Dermis blood vessel endothelial cell (primary cell): ENCODE results near the gene HOGA1. TPM values are rescaled to one million over a fixed set of nuclear protein-coding genes. Genes with fewer than 3 reads are reported as not detected.
A peak's percentile ranks its signal among the peaks of the same experiment; 100 is the strongest.
"Not testable (repeated sequence)": the region's sequence is repeated elsewhere in the genome, so short reads cannot be mapped to it uniquely, and the experiment has no call there.

Experiments used
- DNase-seq: peaks from one replicate; pipeline ENCODE4 v3.0.0; 2010
- total RNA-seq: library from RNA; depleted of rRNA; stranded (reverse); fragments of >200 nt; gene quantifications from 2 replicates; pipeline ENCODE4 v1.2.3, GENCODE V29; 2014

HOGA1 gene
- total RNA-seq, 1 donor from 2014 or later: 0.85 TPM

GRCh38 chr10:97555541-97555940 is 28.6 kb upstream of the HOGA1 start:
- DNase-seq: not testable (repeated sequence)

DNA sequence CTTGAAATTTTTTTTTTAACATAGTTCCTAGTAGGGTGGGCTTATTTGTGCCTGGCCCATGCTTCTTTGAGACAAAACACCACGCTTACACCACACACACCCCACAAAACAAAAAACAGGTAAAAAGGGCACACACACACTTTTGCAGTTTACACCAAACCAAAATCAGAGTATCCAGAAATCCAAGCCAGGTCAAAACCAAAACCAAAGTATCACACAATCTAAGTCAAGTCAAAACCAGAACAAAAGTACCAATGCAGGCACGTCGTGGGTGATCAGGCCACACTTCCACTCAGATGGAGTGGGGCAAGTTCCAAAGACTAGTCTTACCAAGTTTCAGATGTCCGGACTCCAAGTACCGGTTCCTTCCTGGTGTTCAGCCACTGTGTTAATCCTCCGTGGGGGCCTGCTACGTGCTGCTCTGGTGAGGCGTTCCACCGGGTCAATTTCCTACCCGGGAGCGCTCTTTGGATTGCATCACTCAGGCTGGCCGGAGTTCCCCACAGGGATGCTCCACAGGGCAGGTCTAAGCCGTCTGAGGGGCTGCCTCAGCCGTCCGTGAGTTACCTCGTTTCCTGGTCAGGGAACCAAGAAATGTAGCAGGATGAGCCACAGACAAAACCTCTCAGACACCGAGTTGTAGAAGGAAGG is 23.3 kb upstream of the HOGA1 start:
- DNase-seq: not testable (repeated sequence)

DNA sequence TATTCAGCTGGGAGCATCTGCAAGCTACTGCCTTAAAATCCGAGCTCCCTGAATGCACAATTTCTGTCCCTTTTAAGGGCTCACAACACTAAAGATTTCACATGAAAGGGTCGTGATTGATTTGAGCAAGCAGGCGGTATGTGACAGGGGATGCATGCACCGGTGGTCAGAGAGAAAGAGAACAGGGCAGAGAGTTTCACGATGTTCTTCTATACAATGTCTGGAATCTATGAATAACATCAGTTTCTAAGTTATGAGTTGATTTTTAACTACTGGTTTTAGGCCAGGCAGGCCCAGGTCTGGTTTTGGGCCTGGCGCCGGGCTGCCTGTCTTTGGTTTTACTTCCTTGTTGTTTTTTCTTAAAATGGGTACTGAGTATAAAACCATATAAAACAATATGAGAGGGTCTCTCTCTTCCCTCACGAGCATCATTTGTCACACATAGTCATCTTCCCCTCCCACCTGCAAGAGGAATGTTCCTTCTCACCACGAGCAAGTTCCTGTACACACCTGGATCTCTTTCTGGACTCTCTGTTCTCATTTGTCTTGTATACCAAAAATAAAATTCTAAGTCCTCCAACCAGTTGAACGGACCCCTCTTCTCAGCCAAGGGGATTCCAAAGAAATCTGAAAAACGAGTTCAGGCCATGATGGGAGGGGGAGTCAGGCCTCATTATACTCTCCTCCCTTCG is 22.7 kb upstream of the HOGA1 start:
- not testable (repeated sequence) for DNase-seq

GRCh38 chr10:97562329-97562728 is 21.9 kb upstream of the HOGA1 start:
- DNase-seq: not testable (repeated sequence)

- no peak for DNase-seq
Observed at GRCh38 chr10:97563337-97563736, 20.9 kb upstream of the HOGA1 start.

DNA sequence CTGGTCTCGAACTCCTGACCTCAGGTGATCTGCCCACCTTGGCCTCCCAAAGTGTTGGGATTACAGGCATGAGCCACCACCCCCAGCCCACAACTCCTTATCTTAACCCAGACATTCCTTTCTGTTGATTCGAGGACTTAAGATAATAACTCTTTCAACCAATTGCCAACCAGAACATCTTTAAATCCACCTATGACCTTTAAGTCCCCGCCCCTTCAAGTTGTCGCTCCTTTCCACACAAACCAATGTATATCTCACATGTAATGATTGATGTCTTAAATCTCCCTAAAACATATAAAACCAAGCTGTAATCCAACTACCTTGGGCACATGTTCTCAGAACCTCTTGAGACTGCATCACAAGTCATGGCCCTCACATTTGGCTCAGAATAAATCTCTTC is 19.4 kb upstream of the HOGA1 start:
- no peak for DNase-seq

DNA sequence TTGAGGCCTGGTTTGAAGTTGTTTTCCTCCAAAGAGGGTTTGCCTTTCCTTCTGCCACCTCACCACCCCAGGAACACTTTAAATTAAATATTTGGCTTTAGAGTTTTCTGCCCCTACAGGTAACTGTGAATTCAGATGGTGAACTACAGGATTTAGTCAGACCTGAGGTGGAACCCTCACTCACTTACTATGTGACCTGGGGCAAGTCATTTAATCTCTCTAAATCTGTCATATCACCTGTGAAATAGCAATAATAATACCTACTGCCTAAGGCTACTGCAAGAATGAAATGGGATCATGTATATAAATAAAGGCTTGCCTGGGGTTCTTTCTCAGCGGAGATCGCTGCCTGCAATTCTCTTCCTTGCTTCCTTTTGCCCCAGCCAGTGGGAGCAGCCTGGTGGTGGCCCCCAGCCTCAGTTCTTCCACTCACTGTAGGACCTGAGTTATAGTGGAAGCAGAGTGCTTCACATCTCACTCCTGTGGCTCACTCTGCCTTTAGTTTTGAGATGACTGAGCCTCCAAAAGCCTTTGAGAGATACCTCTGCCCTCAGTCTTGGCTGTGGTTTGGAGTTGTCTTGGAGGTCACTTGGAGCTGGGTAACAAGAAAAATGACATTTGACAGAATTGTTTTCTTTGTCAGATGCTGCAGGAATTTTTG is 17.7 kb upstream of the HOGA1 start:
- DNase-seq: no peak

GRCh38 chr10:97567891-97568290 is 16.3 kb upstream of the HOGA1 start:
- DNase-seq: no peak

- no peak for DNase-seq
Observed at GRCh38 chr10:97570146-97570788, 13.9 kb upstream of the HOGA1 start.

DNA sequence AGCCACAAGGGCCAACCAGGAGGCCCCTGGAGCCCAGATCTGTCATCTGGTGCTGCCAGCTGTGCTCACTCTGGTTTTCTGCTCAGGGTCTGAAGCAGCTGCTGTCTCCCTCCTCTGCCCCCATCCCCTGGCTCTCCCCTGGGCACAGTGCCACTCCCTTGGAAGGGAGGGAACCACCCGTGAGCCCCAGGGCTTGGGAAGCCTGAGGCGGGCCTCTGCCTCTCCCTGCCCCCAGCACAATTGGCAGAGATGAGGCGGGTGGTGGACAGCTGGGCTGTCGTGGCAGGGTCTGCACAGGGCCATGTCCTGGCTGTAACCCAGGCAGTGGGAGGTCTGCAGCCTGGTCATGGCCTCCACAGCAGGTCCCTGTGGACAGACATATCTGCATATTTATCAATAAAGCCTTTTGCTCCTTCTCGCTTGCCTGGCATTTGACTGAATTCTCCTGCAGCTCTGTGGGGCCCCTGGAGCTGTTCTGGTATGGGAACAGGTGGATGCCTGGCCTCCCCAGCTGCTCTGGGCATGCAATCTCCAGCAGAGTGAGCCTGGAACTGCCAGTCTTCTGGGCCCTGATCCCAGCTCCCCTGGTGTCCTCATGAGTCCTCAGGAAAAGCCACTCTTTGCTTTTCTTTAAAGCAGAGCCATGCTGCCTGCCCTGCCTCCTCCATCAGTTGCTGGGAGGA is 13.3 kb upstream of the HOGA1 start:
- no peak for DNase-seq

DNA sequence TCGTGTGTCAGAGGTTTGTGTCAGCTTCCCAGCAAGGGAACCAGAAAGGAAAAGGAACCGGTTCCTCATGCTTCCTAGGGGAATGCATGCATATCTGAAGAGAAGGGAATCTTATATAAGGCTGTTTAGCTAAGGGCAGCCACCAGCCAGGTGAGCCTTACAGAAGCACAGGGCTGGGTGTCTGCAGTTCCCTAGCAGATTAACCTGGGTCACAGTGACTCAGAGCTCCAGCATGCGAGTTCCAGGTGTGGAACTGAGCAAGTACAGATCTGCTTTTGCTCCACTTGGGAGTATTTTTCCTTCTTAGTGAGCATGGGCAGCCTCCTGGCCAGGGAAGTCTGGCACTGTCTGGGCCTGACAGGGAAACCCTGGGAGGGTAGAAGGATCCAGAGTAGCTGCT is 12.6 kb upstream of the HOGA1 start:
- DNase-seq: no peak

GRCh38 chr10:97572214-97572989 is 11.8 kb upstream of the HOGA1 start, which contains the start of gene ANKRD2:
TSS of gene ANKRD2 (plus strand) at chr10:97572779. CDS start at chr10:97572789, 10 bp downstream.
- DNase-seq: peak; percentile 88

DNA sequence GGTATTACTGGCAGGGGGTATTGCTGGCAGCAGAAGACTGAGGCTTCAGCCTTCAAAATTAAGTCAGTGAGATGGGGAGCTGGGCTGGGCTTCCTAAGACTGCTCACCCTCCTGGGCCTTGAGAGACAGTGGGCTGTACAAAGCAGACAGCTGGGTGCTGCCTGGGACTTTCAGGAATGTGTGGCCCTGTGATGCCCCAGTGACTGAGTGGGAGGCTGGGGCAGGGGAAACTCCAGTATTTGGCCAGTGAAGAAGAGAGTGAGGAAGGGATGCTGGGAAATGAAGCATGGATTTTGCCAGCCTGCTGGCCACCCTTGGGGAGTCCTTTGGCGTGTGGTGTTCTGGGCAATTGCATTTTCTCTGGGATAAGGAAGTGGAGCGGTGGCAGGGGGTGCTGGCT is 11.2 kb upstream of the HOGA1 start:
- DNase-seq: no peak

GRCh38 chr10:97573672-97574071 is 10.5 kb upstream of the HOGA1 start:
- DNase-seq: no peak

GRCh38 chr10:97574374-97575126 is 9.6 kb upstream of the HOGA1 start:
- DNase-seq: peak; percentile 88

DNA sequence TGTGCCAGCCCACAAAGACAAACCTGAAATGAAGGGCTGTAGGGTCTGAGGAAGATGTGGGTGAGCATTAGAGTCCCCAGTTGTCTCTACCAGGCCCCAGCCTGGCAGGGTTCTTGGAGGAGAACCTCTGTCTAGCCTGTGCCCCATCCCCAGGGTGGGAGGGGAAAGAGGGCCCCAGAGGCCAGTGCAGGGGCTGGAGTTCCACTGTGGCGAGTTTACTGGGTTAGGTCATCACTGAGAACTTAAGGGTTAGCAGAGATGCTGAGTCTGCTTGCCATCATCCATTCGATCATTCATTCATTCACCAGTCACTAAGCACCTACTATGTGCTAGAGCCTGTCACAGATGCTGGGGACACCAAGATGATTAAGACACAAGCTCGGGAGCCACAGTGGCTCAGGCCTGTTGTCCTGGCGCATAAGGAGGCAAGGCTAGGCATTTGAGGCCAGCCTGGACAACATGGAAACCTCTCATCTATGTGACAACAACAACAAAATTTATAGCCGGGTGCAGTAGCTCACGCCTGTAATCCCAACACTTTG is 9.0 kb upstream of the HOGA1 start:
- DNase-seq: no peak

- DNase-seq: not testable (repeated sequence)
Observed at GRCh38 chr10:97576487-97576886, 7.7 kb upstream of the HOGA1 start.

- DNase-seq: no peak
Observed at GRCh38 chr10:97577701-97578100, 6.5 kb upstream of the HOGA1 start.

DNA sequence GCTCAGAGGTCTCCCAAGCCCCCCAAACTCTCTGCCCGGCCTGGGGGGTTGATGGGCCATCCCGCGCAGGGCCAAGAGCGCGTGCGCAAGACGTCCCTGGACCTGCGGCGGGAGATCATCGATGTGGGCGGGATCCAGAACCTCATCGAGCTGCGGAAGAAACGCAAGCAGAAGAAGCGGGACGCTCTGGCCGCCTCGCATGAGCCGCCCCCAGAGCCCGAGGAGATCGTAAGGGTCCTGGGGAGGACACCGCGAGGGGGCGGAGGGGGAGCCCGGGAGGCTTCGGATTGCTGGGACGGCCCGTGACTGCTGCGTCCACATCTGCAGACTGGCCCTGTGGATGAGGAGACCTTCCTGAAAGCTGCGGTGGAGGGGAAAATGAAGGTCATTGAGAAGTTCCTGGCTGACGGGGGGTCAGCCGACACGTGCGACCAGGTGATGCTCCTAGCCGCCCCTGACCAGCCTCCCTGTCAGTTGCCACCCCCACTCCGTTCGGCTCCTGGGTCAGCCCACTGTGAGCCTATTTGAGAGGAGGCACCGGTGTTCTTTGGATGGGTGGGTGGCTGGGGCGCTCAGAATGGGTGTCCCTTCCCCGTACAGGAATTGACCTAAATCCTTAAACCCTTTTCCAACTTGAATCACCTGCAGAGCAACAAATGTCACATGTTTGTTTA is 5.9 kb upstream of the HOGA1 start:
- DNase-seq: no peak
